ENCODE results near the gene FGFBP2.

The FGFBP2 gene

DNA sequence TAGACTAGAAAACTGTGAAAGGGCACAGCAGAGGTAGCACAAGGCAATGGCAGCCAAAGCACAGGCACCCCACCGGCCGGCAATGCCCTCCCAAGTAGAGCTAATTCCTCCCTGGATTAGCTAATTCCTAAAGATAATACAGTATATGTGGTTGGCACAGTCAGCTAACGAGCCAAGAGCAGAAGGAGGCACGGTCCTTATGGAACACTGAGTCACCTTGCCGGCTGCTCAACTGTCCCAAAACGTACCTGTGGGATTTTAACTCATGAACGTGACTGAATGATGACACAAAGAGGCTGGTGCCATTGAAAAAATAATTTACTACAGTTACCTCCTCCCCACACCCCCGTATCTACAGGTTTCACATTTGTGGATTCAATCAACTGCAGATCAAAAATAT, 15.3 kb downstream of the FGFBP2 start:
- Histone ChIP-seq H3K4me3 (ENCODE audit: low read depth in 1 of 2, low read length in 1 of 2) (no peak overlapping the region), H3K27ac (no peak overlapping the region), H3K27me3 (no peaks in the 10 kb centered on the region), H3K4me1 (ENCODE audit: control insufficient read depth in 1 of 2, insufficient read depth in 1 of 2, low read depth in 1 of 2, low read length in 1 of 2) (peaks cover 26 to 39% of the 10 kb centered on the region in 2 experiments), H3K9me3 (no peaks in the 10 kb centered on the region), H3K36me3 (no peaks in the 10 kb centered on the region)
- TF ChIP-seq, protein P1, sequence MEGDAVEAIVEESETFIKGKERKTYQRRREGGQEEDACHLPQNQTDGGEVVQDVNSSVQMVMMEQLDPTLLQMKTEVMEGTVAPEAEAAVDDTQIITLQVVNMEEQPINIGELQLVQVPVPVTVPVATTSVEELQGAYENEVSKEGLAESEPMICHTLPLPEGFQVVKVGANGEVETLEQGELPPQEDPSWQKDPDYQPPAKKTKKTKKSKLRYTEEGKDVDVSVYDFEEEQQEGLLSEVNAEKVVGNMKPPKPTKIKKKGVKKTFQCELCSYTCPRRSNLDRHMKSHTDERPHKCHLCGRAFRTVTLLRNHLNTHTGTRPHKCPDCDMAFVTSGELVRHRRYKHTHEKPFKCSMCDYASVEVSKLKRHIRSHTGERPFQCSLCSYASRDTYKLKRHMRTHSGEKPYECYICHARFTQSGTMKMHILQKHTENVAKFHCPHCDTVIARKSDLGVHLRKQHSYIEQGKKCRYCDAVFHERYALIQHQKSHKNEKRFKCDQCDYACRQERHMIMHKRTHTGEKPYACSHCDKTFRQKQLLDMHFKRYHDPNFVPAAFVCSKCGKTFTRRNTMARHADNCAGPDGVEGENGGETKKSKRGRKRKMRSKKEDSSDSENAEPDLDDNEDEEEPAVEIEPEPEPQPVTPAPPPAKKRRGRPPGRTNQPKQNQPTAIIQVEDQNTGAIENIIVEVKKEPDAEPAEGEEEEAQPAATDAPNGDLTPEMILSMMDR (IDR thresholded peaks at IDR 0.05), result no peak

DNA sequence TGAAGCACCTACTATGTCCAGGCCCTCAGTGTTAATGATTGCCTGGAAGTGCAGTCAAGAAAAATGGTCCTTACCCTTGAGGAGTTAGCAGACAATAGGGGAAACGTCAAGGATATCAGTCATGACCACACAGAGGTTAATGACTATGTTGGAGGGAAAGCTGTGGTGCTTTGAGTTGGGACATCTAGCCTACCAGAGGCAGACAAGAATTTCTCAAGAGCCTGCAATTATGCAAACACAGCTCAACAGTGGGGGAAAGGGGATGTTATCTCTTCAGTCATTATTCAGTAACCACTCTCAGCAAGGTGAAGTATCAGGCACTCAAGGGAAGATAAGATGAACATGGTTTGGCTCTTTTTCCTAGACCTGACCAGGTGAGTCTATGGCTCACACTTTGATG, 17.5 kb downstream of the FGFBP2 start:
- H3K4me1 ChIP-seq (ENCODE audit: control insufficient read depth in 1 of 2, insufficient read depth in 1 of 2, low read depth in 1 of 2, low read length in 1 of 2), result peaks cover 19 to 24% of the 10 kb centered on the region in 2 experiments
- no peaks in the 10 kb centered on the region for H3K9me3 ChIP-seq
- no peaks in the 10 kb centered on the region for H3K27me3 ChIP-seq
- peak overlapping the region; percentile 73 for H3K27ac ChIP-seq
- TF ChIP-seq, protein P1 (IDR thresholded peaks at IDR 0.05), result no peak
- H3K4me3 ChIP-seq (ENCODE audit: low read depth in 1 of 2, low read length in 1 of 2), result no peak overlapping the region
- no peaks in the 10 kb centered on the region for H3K36me3 ChIP-seq

DNA sequence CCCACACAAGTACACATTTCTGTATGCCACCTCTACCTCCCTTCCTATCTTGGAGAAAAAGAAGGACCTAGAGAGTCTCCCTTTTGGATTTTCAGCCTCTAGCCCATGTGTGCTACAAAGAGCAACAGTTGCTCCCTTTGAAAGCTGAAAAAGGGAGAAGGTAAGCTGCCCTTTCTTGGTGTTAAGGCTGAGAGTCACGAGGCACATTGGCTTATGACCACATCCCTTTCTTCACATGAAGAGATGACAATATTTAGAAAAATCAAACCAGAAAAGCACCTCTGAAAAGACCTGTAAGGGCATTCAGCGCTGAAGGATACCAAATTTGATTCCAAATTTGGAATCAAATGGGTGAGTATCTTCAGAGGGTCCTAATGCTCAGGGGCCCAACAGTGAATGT, 18.1 kb downstream of the FGFBP2 start:
- Histone ChIP-seq H3K36me3 (no peaks in the 10 kb centered on the region), H3K27me3 (no peaks in the 10 kb centered on the region), H3K4me3 (ENCODE audit: low read depth in 1 of 2, low read length in 1 of 2) (no peak overlapping the region), H3K9me3 (no peaks in the 10 kb centered on the region), H3K4me1 (ENCODE audit: control insufficient read depth in 1 of 2, insufficient read depth in 1 of 2, low read depth in 1 of 2, low read length in 1 of 2) (peaks cover 19 to 24% of the 10 kb centered on the region in 2 experiments), H3K27ac (peak overlapping the region; percentile 73)
- TF ChIP-seq, protein P1 (IDR thresholded peaks at IDR 0.05), result no peak

DNA sequence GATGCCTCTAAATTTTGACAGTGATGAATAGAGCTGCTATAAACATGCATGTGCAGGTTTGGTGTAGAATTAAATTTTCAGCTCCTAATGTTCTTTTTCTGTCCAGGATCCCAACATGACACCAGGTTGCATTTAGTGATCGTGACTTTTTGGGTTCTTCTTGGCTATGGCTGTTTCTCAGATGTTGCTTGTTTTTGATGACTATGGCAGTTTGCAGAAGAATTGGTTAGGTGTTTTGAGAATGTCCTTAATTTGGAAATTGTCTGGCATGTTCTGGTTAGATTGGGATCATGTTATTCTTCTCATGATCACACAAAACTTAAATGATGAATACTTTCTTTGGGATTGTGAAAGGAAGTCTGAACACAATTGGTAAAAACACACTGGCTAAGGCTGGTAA, 20.7 kb downstream of the FGFBP2 start:
- Histone ChIP-seq H3K27ac (no peak overlapping the region), H3K27me3 (no peaks in the 10 kb centered on the region), H3K36me3 (no peaks in the 10 kb centered on the region), H3K9me3 (no peaks in the 10 kb centered on the region), H3K4me1 (ENCODE audit: control insufficient read depth in 1 of 2, insufficient read depth in 1 of 2, low read depth in 1 of 2, low read length in 1 of 2) (peaks cover 19 to 24% of the 10 kb centered on the region in 2 experiments), H3K4me3 (ENCODE audit: low read depth in 1 of 2, low read length in 1 of 2) (no peak overlapping the region)
- TF ChIP-seq, protein P1 (IDR thresholded peaks at IDR 0.05), result no peak

DNA sequence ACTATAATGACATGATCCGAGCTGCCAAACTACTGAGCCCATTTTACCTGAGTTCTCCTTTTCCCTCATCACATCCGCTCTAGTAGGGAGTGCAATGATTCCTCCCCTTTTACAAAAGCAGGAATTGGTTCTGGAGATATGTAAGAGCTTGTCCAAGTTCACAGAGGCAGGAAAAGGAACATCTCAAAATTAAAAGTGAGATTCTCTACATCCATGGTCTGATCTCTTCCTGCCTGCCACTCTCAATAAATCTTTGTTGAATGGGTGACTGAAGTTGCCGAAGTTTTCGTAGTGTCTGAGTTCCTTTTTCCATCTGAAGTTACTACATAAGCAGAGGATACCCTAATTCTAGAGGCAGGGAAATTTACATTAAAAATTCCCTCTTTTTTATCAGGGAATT, 24.3 kb downstream of the FGFBP2 start, which contains the start of gene FGFBP1:
Gene FGFBP1 (minus strand): TSS at position 101 of the 400 bp plus-strand sequence. CDS start 2,108 bp downstream, outside the sequence.
- TF ChIP-seq, protein P1 (IDR thresholded peaks at IDR 0.05), result no peak
- no peak within 1 kb of the TSS for H3K4me3 ChIP-seq (ENCODE audit: low read depth in 1 of 2, low read length in 1 of 2)
- no peaks in the 10 kb centered on the region for H3K36me3 ChIP-seq
- H3K27ac ChIP-seq, result no peak within 1 kb of the TSS
- H3K27me3 ChIP-seq, result no peaks in the 10 kb centered on the region
- H3K4me1 ChIP-seq (ENCODE audit: control insufficient read depth in 1 of 2, insufficient read depth in 1 of 2, low read depth in 1 of 2, low read length in 1 of 2), result no peaks in the 10 kb centered on the region
- H3K9me3 ChIP-seq, result no peaks in the 10 kb centered on the region

DNA sequence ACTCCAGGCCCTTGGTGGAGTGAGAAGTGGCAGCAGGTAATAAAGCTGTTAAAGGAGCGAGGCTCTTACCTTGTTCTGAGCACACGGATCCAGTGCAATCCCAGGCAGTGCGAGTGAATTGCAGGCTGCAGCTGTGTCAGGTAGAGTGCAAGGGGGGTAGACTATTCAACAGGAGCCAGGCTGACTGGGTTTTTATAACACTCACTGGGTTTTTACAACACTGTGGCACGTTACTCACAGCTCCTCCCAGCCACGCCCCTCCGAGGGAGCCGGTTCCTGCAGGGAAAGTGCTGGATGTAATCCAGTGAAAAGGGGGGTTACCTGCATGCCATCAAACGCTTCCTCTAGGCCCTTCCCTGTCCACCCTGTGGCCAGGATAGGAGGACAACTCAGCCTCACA, 24.8 kb downstream of the FGFBP2 start:
- TF ChIP-seq, protein P1 (IDR thresholded peaks at IDR 0.05), result no peak
- H3K4me3 ChIP-seq (ENCODE audit: low read depth in 1 of 2, low read length in 1 of 2), result no peak overlapping the region
- no peak overlapping the region for H3K27ac ChIP-seq
- H3K9me3 ChIP-seq, result no peaks in the 10 kb centered on the region
- no peaks in the 10 kb centered on the region for H3K4me1 ChIP-seq (ENCODE audit: control insufficient read depth in 1 of 2, insufficient read depth in 1 of 2, low read depth in 1 of 2, low read length in 1 of 2)
- no peaks in the 10 kb centered on the region for H3K27me3 ChIP-seq
- H3K36me3 ChIP-seq, result no peaks in the 10 kb centered on the region

Data from neutrophil (primary cell).